Measurements from ENCODE around the gene IL18RAP. TPM values are rescaled to one million over a fixed set of nuclear protein-coding genes. Genes with fewer than 3 reads are reported as not detected.

The IL18RAP gene
- total RNA-seq, 1 donor: not detected

DNA sequence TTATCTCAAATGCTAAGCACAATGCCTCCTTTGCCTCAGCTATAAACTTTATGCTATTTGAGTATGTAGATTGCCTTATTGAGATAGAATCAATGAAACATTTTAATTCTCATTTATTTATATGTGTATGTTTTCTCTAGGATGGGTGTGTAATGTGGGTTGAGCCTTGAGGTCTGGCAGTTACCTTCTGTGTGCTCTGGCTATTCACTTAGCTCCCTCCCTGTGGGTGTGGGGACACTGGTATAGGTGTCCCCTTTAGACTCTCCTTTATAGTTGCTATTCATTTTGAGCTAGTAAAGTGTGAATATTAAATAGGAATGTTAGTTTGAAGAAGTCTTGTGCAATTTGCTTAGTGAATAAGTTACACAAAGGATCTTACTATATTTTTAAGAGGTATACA lies 51.8 kb downstream of the IL18RAP start:
- no peak overlapping the region for H3K4me2 ChIP-seq (ENCODE audit: insufficient read depth, low read length)
- H3K4me3 ChIP-seq (ENCODE audit: insufficient read depth, low read length): no peak overlapping the region
- no peaks in the 10 kb centered on the region for H4K20me1 ChIP-seq (ENCODE audit: insufficient read depth, low read length)
- no peak overlapping the region for H3K27ac ChIP-seq (ENCODE audit: low read depth, low read length)
- peaks cover 3% of the 10 kb centered on the region for H3K27me3 ChIP-seq (ENCODE audit: insufficient read depth, low read length)
- no peaks in the 10 kb centered on the region for H3K4me1 ChIP-seq (ENCODE audit: insufficient read depth, low read length)
- no peaks in the 10 kb centered on the region for H3K79me2 ChIP-seq (ENCODE audit: insufficient read depth, low read length)
- peaks cover 2% of the 10 kb centered on the region for H3K9me3 ChIP-seq (ENCODE audit: low read depth, low read length)
- no peak overlapping the region for H2AFZ ChIP-seq (ENCODE audit: low read length)
- no peak for DNase-seq (ENCODE audit: insufficient read length, low spot score, missing footprints)
- TF ChIP-seq, protein P1, sequence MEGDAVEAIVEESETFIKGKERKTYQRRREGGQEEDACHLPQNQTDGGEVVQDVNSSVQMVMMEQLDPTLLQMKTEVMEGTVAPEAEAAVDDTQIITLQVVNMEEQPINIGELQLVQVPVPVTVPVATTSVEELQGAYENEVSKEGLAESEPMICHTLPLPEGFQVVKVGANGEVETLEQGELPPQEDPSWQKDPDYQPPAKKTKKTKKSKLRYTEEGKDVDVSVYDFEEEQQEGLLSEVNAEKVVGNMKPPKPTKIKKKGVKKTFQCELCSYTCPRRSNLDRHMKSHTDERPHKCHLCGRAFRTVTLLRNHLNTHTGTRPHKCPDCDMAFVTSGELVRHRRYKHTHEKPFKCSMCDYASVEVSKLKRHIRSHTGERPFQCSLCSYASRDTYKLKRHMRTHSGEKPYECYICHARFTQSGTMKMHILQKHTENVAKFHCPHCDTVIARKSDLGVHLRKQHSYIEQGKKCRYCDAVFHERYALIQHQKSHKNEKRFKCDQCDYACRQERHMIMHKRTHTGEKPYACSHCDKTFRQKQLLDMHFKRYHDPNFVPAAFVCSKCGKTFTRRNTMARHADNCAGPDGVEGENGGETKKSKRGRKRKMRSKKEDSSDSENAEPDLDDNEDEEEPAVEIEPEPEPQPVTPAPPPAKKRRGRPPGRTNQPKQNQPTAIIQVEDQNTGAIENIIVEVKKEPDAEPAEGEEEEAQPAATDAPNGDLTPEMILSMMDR (IDR thresholded peaks at IDR 0.05; ENCODE audit: extremely low read depth, low read depth, low read length): no peak
- H3K36me3 ChIP-seq (ENCODE audit: insufficient read depth, low read length): no peaks in the 10 kb centered on the region

DNA sequence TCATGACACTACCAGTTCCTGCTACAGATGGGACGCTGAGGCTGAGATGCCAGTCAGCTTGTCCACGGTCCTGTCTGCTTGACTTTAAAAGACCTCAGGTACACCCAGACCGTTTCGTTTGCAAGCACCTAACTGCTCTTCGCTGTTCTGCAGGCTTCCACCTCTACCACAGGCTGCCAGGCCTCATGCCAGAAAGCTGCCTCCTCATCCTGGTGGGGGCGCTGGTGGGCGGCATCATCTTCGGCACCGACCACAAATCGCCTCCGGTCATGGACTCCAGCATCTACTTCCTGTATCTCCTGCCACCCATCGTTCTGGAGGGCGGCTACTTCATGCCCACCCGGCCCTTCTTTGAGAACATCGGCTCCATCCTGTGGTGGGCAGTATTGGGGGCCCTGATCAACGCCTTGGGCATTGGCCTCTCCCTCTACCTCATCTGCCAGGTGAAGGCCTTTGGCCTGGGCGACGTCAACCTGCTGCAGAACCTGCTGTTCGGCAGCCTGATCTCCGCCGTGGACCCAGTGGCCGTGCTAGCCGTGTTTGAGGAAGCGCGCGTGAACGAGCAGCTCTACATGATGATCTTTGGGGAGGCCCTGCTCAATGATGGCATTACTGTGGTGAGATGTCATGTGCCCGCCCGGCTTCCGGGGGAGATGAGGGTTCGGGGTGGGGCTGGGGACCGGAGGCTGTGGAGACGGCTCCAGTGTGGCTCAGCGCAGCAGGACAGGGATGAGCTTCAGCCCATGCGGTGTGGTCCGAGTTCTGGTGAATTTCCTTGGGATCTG lies 55.9 kb downstream of the IL18RAP start:
- Histone ChIP-seq H2AFZ (ENCODE audit: low read length) (no peak overlapping the region), H3K4me2 (ENCODE audit: insufficient read depth, low read length) (no peak overlapping the region)
- TF ChIP-seq, protein P1 (IDR thresholded peaks at IDR 0.05; ENCODE audit: extremely low read depth, low read depth, low read length): no peak

DNA sequence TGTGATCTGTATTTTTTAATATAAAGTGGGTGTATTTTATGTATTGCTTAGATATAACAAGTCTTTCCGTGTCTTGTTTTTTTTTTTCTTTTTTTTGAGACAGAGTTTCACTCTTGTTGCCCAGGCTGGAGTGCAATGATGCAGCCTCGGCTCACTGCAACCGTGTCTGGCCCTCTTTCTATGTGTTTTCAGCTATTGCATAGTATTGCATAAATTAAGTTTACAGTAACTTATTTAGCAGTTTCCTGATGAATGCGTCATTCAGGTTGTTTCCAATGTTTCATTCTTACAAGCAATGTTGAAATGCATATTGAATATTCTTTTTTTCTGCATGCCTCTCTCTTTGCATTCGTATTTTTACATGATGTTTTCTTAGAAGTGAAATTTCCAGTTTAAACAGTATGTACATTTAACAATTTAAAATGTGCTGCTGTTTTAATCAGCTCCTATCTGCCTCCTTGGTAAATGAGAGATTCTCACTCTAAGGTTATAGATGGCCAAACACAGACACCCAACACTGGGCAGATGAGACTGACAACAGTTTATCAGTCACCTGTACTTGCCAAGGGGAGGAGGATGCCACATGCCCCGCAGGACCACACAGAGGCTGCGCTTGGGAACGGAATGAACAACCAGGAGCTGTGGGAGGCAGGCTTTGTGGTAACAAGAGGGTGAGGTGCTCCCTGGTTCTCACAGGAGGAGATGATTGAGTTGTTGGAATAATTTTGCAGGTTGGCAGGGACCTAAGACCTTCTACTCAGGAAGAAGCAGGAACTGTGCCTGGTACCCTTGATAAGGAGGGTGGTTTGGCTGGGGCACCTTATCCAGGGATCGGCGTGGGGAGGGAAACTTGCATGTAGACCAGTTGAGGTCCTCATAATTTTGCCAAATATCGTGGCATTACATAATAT lies 57.6 kb downstream of the IL18RAP start:
- TF ChIP-seq, protein P1 (IDR thresholded peaks at IDR 0.05; ENCODE audit: extremely low read depth, low read depth, low read length): no peak
- no peak overlapping the region for H3K27ac ChIP-seq (ENCODE audit: low read depth, low read length)
- DNase-seq (ENCODE audit: insufficient read length, low spot score, missing footprints): no peak
- no peaks in the 10 kb centered on the region for H3K9me3 ChIP-seq (ENCODE audit: low read depth, low read length)
- no peak overlapping the region for H2AFZ ChIP-seq (ENCODE audit: low read length)
- H3K4me1 ChIP-seq (ENCODE audit: insufficient read depth, low read length): no peaks in the 10 kb centered on the region
- no peak overlapping the region for H3K4me2 ChIP-seq (ENCODE audit: insufficient read depth, low read length)
- no peaks in the 10 kb centered on the region for H4K20me1 ChIP-seq (ENCODE audit: insufficient read depth, low read length)
- no peaks in the 10 kb centered on the region for H3K36me3 ChIP-seq (ENCODE audit: insufficient read depth, low read length)
- no peaks in the 10 kb centered on the region for H3K27me3 ChIP-seq (ENCODE audit: insufficient read depth, low read length)
- H3K4me3 ChIP-seq (ENCODE audit: insufficient read depth, low read length): no peak overlapping the region
- H3K79me2 ChIP-seq (ENCODE audit: insufficient read depth, low read length): no peaks in the 10 kb centered on the region

More for the DNA sequence above, 55.9 kb downstream of the IL18RAP start:
- no peak overlapping the region for H3K4me3 ChIP-seq (ENCODE audit: insufficient read depth, low read length)
- no peaks in the 10 kb centered on the region for H3K36me3 ChIP-seq (ENCODE audit: insufficient read depth, low read length)
- H4K20me1 ChIP-seq (ENCODE audit: insufficient read depth, low read length): no peaks in the 10 kb centered on the region
- no peak overlapping the region for H3K27ac ChIP-seq (ENCODE audit: low read depth, low read length)
- no peaks in the 10 kb centered on the region for H3K9me3 ChIP-seq (ENCODE audit: low read depth, low read length)
- H3K79me2 ChIP-seq (ENCODE audit: insufficient read depth, low read length): no peaks in the 10 kb centered on the region
- H3K27me3 ChIP-seq (ENCODE audit: insufficient read depth, low read length): no peaks in the 10 kb centered on the region
- no peaks in the 10 kb centered on the region for H3K4me1 ChIP-seq (ENCODE audit: insufficient read depth, low read length)
- no peak for DNase-seq (ENCODE audit: insufficient read length, low spot score, missing footprints)

DNA sequence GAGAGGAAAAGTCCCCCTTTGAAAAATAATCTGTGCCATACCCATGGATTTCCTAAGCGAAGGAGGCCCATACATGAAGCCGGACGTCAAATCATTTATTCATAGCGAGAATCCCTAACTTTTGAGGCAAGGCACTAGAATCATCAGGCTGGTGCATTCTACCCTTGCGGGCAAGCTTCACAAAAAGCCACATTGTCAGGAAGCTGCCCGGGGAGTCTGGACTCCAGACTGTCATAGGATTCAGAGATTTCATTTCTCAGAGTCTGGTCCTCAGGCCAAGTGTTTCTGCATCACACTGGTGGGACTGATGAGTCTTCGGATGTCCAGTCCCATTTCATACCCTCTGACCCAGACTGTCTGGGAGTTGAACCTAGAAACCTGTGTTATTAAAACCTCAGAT lies 59.0 kb downstream of the IL18RAP start:
- Histone ChIP-seq H4K20me1 (ENCODE audit: insufficient read depth, low read length) (no peaks in the 10 kb centered on the region), H3K27ac (ENCODE audit: low read depth, low read length) (no peak overlapping the region), H3K79me2 (ENCODE audit: insufficient read depth, low read length) (no peaks in the 10 kb centered on the region), H3K4me1 (ENCODE audit: insufficient read depth, low read length) (no peaks in the 10 kb centered on the region), H3K27me3 (ENCODE audit: insufficient read depth, low read length) (no peaks in the 10 kb centered on the region), H3K4me2 (ENCODE audit: insufficient read depth, low read length) (no peak overlapping the region), H3K36me3 (ENCODE audit: insufficient read depth, low read length) (no peaks in the 10 kb centered on the region), H2AFZ (ENCODE audit: low read length) (no peak overlapping the region), H3K9me3 (ENCODE audit: low read depth, low read length) (no peaks in the 10 kb centered on the region), H3K4me3 (ENCODE audit: insufficient read depth, low read length) (no peak overlapping the region)
- TF ChIP-seq, protein P1 (IDR thresholded peaks at IDR 0.05; ENCODE audit: extremely low read depth, low read depth, low read length): no peak
- no peak for DNase-seq (ENCODE audit: insufficient read length, low spot score, missing footprints)
